HepG2 (cell line): ENCODE data around the gene LSM14B. TPM values are rescaled to one million over a fixed set of nuclear protein-coding genes. Genes with fewer than 3 reads are reported as not detected.

Source experiments
- CBX5 ChIP-seq: sonication (generic); formaldehyde crosslinking; IDR thresholded peaks from 2 replicates; pipeline ENCODE4 v1.4.0; 2020; ENCODE audit warnings: missing genetic modification reagents, borderline replicate concordance
- CHCHD3 ChIP-seq: sonication (generic); formaldehyde crosslinking; IDR thresholded peaks from 2 replicates; pipeline ENCODE4 v1.8.0; 2022; ENCODE audit warnings: mild to moderate bottlenecking, missing genetic modification reagents, moderate library complexity
- EED ChIP-seq: sonication (generic); formaldehyde crosslinking; IDR thresholded peaks from 2 replicates; pipeline ENCODE4 v1.5.0; 2020; ENCODE audit warnings: mild to moderate bottlenecking, missing genetic modification reagents
- FOXA3 ChIP-seq: IDR thresholded peaks from 2 replicates; pipeline ENCODE4 v1.6.1; 2016; ENCODE audit warnings: missing genetic modification reagents, missing compliant biosample characterization
- FOXC1 ChIP-seq: sonication (generic); formaldehyde crosslinking; IDR thresholded peaks from 2 replicates; pipeline ENCODE4 v1.8.0; 2022; ENCODE audit warnings: mild to moderate bottlenecking, missing genetic modification reagents, borderline replicate concordance
- FOXK1 ChIP-seq: sonication (generic); formaldehyde crosslinking; IDR thresholded peaks from 2 replicates; pipeline ENCODE4 v1.4.0; 2020; ENCODE audit warnings: low read depth, missing genetic modification reagents, borderline replicate concordance
- JUN ChIP-seq: sonication (generic); formaldehyde crosslinking; IDR thresholded peaks from 2 replicates; pipeline ENCODE4 v1.4.0; 2020; ENCODE audit warnings: mild to moderate bottlenecking, missing genetic modification reagents
- KLF12 ChIP-seq: sonication (generic); formaldehyde crosslinking; IDR thresholded peaks from 2 replicates; pipeline ENCODE4 v1.4.0; 2020; ENCODE audit warnings: missing genetic modification reagents, borderline replicate concordance
- MED8 ChIP-seq: sonication (generic); formaldehyde crosslinking; IDR thresholded peaks from 2 replicates; pipeline ENCODE4 v1.8.1; 2023; ENCODE audit warnings: mild to moderate bottlenecking, missing genetic modification reagents; ENCODE audit not compliant: insufficient replicate concordance
- MTA1 ChIP-seq: sonication (generic); formaldehyde crosslinking; IDR thresholded peaks from 2 replicates; pipeline ENCODE4 v1.4.0; 2020; ENCODE audit warnings: missing genetic modification reagents, mild to moderate bottlenecking, borderline replicate concordance
- MTF2 ChIP-seq: sonication (generic); formaldehyde crosslinking; IDR thresholded peaks from 2 replicates; pipeline ENCODE4 v1.5.0; 2020; ENCODE audit warnings: missing genetic modification reagents, borderline replicate concordance
- NONO ChIP-seq, 2 experiments: fragments of 450-650 bp in 1 of 2; sonication (generic) in 1 of 2; formaldehyde crosslinking in 1 of 2; IDR thresholded peaks in 1 of 2; conservative IDR thresholded peaks in 1 of 2; 2 replicates each; pipeline versions ENCODE4 v1.6.1 to v1.8.0; 2017 to 2022; ENCODE audit warnings: mild to moderate bottlenecking in 1 of 2, missing genetic modification reagents in 1 of 2, moderate library complexity in 1 of 2
- RCOR2 ChIP-seq: IDR thresholded peaks from 2 replicates; pipeline ENCODE4 v1.6.1; 2016; ENCODE audit warnings: missing biosample characterization, missing genetic modification reagents
- RFXAP ChIP-seq: sonication (generic); formaldehyde crosslinking; IDR thresholded peaks from 2 replicates; pipeline ENCODE4 v1.4.0; 2020; ENCODE audit warnings: missing genetic modification reagents, borderline replicate concordance
- SUZ12 ChIP-seq: fragments of 150-350 bp; IDR thresholded peaks from 2 replicates; pipeline ENCODE4 v1.6.1; 2014; ENCODE audit warnings: low read depth, low read length
- TBL1XR1 ChIP-seq: fragments of 150-350 bp; IDR thresholded peaks from 2 replicates; pipeline ENCODE4 v1.6.1; 2014; ENCODE audit warnings: borderline replicate concordance, low read length; ENCODE audit not compliant: partially characterized antibody
- ZBTB20 ChIP-seq: sonication (generic); formaldehyde crosslinking; IDR thresholded peaks from 2 replicates; pipeline ENCODE4 v1.8.1; 2023; ENCODE audit warnings: missing genetic modification reagents, low read depth, mild to moderate bottlenecking, borderline replicate concordance
- ZFYVE20 ChIP-seq: sonication (generic); formaldehyde crosslinking; IDR thresholded peaks from 2 replicates; pipeline ENCODE4 v1.8.0; 2023; ENCODE audit warnings: low read depth, mild to moderate bottlenecking, moderate library complexity, missing genetic modification reagents, borderline replicate concordance
- ZNF225 ChIP-seq: sonication (generic); formaldehyde crosslinking; IDR thresholded peaks from 2 replicates; pipeline ENCODE4 v1.4.0; 2020; ENCODE audit warnings: mild to moderate bottlenecking, missing genetic modification reagents
- ZNF430 ChIP-seq: sonication (generic); formaldehyde crosslinking; IDR thresholded peaks from 2 replicates; pipeline ENCODE4 v1.9.0; 2021; ENCODE audit warnings: mild to moderate bottlenecking, missing genetic modification reagents
- polyA plus RNA-seq, 8 experiments: library from polyadenylated mRNA; depleted of rRNA in 3 of 8; stranded (reverse) in 7 of 8; unstranded in 1 of 8; fragments of >200 nt; fragmentation: Illumina TruSeq in 4 of 8; extraction: Trizol in 4 of 8; gene quantifications; 2 replicates each; pipeline versions ENCODE4 v1.2.1 to v1.2.3, GENCODE V29; 2011 to 2016; ENCODE audit warnings: low read depth in 4 of 8, missing spikeins in 1 of 8, mixed read lengths in 1 of 8; ENCODE audit not compliant: insufficient read depth in 1 of 8
- total RNA-seq, 5 experiments: library from RNA; depleted of rRNA; stranded (reverse); fragments of >200 nt; fragmentation: Illumina TruSeq; extraction: Trizol; gene quantifications; 2 replicates each; pipeline ENCODE4 v1.2.3, GENCODE V29; 2016; ENCODE audit warnings: low read depth in 1 of 5
- TF ChIP-seq, protein P1 (sequence below): sonication (generic); formaldehyde crosslinking; IDR thresholded peaks from 2 replicates; pipeline ENCODE4 v1.5.0; 2020; ENCODE audit warnings: mild to moderate bottlenecking, missing genetic modification reagents
- TF ChIP-seq, protein P2 (sequence below): sonication (generic); formaldehyde crosslinking; IDR thresholded peaks from 2 replicates; pipeline ENCODE4 v1.8.0; 2022; ENCODE audit warnings: missing genetic modification reagents, mild to moderate bottlenecking, moderate library complexity, borderline replicate concordance
- TF ChIP-seq, protein P3 (sequence below): sonication (generic); formaldehyde crosslinking; conservative IDR thresholded peaks from 2 replicates; pipeline ENCODE4 v1.4.0; 2020; ENCODE audit warnings: missing genetic modification reagents

Gene LSM14B
- total and polyA plus RNA-seq, 2 of the 13 experiments (the other 11 are each of a cell fraction or from before 2014, with no cell fraction given): 43.3 to 79.2 TPM

DNA sequence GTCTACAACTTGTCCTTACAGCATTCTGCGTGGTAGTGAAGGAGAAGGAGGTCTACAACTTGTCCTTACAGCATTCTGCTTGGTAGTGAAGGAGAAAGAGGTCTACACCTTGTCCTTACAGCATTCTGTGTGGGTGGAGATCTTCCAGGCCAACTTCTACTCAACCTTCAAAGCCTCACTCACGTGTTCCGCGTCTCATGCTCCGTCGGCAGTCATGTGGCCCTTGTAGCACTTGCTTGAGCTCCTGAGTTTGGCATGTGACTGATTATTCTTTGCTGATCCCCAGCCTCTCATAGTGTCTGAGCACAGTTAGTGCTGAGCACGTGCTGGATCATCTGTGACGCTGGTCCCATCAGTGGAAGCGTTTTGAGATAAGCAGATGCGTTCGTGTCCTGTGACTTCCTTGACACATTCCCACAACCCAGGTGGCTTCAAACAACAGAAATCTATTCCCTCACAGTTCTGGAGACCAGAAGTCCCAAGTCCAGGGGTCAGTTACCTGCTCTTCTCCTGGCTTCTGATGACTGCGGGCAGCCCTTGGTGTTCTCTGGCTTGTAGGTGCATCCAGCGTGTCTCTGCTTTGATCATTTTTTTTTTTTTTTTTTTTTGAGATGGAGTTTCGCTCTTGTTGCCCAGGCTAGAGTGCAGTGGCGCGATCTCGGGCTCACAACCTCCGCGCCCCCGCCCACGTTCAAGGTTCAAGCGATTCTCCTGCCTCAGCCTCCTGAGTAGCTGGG lies 23.9 kb downstream of the LSM14B start (continued):
- TF ChIP-seq, protein P1, sequence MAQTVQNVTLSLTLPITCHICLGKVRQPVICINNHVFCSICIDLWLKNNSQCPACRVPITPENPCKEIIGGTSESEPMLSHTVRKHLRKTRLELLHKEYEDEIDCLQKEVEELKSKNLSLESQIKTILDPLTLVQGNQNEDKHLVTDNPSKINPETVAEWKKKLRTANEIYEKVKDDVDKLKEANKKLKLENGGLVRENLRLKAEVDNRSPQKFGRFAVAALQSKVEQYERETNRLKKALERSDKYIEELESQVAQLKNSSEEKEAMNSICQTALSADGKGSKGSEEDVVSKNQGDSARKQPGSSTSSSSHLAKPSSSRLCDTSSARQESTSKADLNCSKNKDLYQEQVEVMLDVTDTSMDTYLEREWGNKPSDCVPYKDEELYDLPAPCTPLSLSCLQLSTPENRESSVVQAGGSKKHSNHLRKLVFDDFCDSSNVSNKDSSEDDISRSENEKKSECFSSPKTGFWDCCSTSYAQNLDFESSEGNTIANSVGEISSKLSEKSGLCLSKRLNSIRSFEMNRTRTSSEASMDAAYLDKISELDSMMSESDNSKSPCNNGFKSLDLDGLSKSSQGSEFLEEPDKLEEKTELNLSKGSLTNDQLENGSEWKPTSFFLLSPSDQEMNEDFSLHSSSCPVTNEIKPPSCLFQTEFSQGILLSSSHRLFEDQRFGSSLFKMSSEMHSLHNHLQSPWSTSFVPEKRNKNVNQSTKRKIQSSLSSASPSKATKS (CRISPR knock-in tag): no peak
- TF ChIP-seq ZNF225 (CRISPR knock-in tag): no peak; the same call in 1 of the 2 replicates
- TF ChIP-seq FOXK1 (CRISPR knock-in tag): peak; percentile 74; the same call in 1 of the 2 replicates
- no peak for TF ChIP-seq MED8 (CRISPR knock-in tag)
- TF ChIP-seq CBX5: no peak; the same call in 1 of the 2 replicates
- TF ChIP-seq, protein P2, sequence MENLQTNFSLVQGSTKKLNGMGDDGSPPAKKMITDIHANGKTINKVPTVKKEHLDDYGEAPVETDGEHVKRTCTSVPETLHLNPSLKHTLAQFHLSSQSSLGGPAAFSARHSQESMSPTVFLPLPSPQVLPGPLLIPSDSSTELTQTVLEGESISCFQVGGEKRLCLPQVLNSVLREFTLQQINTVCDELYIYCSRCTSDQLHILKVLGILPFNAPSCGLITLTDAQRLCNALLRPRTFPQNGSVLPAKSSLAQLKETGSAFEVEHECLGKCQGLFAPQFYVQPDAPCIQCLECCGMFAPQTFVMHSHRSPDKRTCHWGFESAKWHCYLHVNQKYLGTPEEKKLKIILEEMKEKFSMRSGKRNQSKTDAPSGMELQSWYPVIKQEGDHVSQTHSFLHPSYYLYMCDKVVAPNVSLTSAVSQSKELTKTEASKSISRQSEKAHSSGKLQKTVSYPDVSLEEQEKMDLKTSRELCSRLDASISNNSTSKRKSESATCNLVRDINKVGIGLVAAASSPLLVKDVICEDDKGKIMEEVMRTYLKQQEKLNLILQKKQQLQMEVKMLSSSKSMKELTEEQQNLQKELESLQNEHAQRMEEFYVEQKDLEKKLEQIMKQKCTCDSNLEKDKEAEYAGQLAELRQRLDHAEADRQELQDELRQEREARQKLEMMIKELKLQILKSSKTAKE (CRISPR knock-in tag): 0 out of 2 replicates have a peak, but pooled peaks have one; percentile 6
- peak; percentile 69; the same call in 1 of the 2 replicates for TF ChIP-seq FOXC1 (CRISPR knock-in tag)
- no peak for TF ChIP-seq CHCHD3 (CRISPR knock-in tag)
- 0 out of 2 replicates have a peak, but pooled peaks have one; percentile 17 for TF ChIP-seq RCOR2
- TF ChIP-seq ZFYVE20 (CRISPR knock-in tag): no peak
- TF ChIP-seq EED: no peak
- no peak for TF ChIP-seq NONO (IDR thresholded peaks at IDR 0.05)
- TF ChIP-seq NONO (CRISPR knock-in tag; conservative IDR thresholded peaks at IDR 0.05): no peak; the same call in 1 of the 2 replicates
- TF ChIP-seq MTF2 (CRISPR knock-in tag): no peak
- TF ChIP-seq, protein P3, sequence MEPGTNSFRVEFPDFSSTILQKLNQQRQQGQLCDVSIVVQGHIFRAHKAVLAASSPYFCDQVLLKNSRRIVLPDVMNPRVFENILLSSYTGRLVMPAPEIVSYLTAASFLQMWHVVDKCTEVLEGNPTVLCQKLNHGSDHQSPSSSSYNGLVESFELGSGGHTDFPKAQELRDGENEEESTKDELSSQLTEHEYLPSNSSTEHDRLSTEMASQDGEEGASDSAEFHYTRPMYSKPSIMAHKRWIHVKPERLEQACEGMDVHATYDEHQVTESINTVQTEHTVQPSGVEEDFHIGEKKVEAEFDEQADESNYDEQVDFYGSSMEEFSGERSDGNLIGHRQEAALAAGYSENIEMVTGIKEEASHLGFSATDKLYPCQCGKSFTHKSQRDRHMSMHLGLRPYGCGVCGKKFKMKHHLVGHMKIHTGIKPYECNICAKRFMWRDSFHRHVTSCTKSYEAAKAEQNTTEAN (CRISPR knock-in tag): no peak; the same call in 1 of the 2 replicates
- peak; percentile 24; the same call in 1 of the 2 replicates for TF ChIP-seq ZNF430 (CRISPR knock-in tag)
- TF ChIP-seq FOXA3 (CRISPR knock-in tag): peak; percentile 59; the same call in 1 of the 2 replicates
- TF ChIP-seq RFXAP: 0 out of 2 replicates have a peak, but pooled peaks have one; percentile 36
- TF ChIP-seq TBL1XR1: peak; percentile 36
- TF ChIP-seq KLF12 (CRISPR knock-in tag): no peak
- TF ChIP-seq JUN (CRISPR knock-in tag): 0 out of 2 replicates have a peak, but pooled peaks have one; percentile 34
- no peak for TF ChIP-seq SUZ12
- TF ChIP-seq ZBTB20 (CRISPR knock-in tag): peak; percentile 75; the same call in 1 of the 2 replicates
- TF ChIP-seq MTA1 (CRISPR knock-in tag): no peak
